WI38 (cell line): ENCODE results near the gene FMNL2.
"Not testable (repeated sequence)": the region's sequence is repeated elsewhere in the genome, so short reads cannot be mapped to it uniquely, and the experiment has no call there.

ENCODE experiments used
- H3K4me3 ChIP-seq: 2 replicates; pipeline ENCODE4 v1.5.1; 2011; ENCODE audit warnings: low read depth, mild to moderate bottlenecking, control low read depth, low read length
- TF ChIP-seq, protein P1 (sequence below): IDR thresholded peaks from 2 replicates; pipeline ENCODE4 v1.5.1; 2012; ENCODE audit warnings: low read depth, mild to moderate bottlenecking, control low read depth, low read length

FMNL2 gene

GRCh38 chr2:152472481-152472887 lies 137.5 kb downstream of the FMNL2 start:
- H3K4me3 ChIP-seq: no peak overlapping the region
- TF ChIP-seq, protein P1, sequence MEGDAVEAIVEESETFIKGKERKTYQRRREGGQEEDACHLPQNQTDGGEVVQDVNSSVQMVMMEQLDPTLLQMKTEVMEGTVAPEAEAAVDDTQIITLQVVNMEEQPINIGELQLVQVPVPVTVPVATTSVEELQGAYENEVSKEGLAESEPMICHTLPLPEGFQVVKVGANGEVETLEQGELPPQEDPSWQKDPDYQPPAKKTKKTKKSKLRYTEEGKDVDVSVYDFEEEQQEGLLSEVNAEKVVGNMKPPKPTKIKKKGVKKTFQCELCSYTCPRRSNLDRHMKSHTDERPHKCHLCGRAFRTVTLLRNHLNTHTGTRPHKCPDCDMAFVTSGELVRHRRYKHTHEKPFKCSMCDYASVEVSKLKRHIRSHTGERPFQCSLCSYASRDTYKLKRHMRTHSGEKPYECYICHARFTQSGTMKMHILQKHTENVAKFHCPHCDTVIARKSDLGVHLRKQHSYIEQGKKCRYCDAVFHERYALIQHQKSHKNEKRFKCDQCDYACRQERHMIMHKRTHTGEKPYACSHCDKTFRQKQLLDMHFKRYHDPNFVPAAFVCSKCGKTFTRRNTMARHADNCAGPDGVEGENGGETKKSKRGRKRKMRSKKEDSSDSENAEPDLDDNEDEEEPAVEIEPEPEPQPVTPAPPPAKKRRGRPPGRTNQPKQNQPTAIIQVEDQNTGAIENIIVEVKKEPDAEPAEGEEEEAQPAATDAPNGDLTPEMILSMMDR: no peak

GRCh38 chr2:152473151-152473857 lies 138.3 kb downstream of the FMNL2 start:
- no peak overlapping the region for H3K4me3 ChIP-seq
- TF ChIP-seq, protein P1: no peak

GRCh38 chr2:152474523-152474922 lies 139.5 kb downstream of the FMNL2 start:
- not testable (repeated sequence) for H3K4me3 ChIP-seq

- TF ChIP-seq, protein P1: no peak
Observed at GRCh38 chr2:152475982-152476381, 141.0 kb downstream of the FMNL2 start.

DNA sequence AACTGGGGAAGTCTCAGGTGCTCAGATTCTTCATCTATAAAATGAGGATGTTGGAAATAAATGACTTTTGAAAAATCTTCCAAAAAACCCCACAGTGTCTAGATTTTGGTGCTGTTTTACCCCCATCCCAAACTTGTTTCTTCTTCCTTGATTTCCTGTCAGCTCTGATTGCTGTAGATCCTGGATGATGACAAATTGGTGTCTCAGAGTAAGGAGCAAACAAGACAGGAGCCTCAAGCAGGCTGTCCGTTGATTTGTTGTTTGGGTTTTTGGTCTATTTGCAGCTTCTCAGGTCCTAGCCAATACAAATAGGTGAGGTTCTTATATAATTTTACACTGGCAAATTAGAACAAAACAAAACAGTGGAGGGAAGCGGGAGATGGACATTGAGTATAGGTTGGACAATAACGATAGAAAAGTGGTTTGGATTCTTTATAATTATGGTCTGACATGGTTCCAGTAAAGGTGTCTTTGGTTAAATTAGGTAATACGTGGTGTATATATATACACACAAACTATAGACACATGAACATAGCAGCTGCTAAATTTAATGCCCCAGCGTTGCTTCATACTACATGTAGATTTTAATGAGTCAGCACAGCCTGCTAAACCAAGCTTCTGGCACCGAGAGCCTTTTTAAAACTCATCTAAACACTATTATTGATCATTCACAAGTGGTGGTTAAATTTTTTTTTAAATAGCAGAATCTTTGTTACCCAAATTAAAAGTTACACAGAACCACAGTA lies 142.5 kb downstream of the FMNL2 start:
- no peak overlapping the region for H3K4me3 ChIP-seq
- TF ChIP-seq, protein P1: no peak

More at GRCh38 chr2:152475982-152476381, 141.0 kb downstream of the FMNL2 start:
- no peak overlapping the region for H3K4me3 ChIP-seq

GRCh38 chr2:152479282-152479681 lies 144.3 kb downstream of the FMNL2 start:
- no peak overlapping the region for H3K4me3 ChIP-seq
- TF ChIP-seq, protein P1: no peak

GRCh38 chr2:152480821-152481399 lies 145.9 kb downstream of the FMNL2 start:
- no peak overlapping the region for H3K4me3 ChIP-seq
- TF ChIP-seq, protein P1: no peak
